GM18951 (cell line): Measurements from ENCODE around the gene NME7.
"Not testable (repeated sequence)": the region's sequence is repeated elsewhere in the genome, so short reads cannot be mapped to it uniquely, and the experiment has no call there.

Source experiments
- POLR2A ChIP-seq: IDR thresholded peaks from 4 replicates; pipeline ENCODE4 v1.6.1; 2011; ENCODE audit warnings: mild to moderate bottlenecking; ENCODE audit not compliant: insufficient read length, insufficient read depth; ENCODE audit errors: extremely low read depth
- in situ Hi-C: fragments of 300-500 bp; cut with MboI; formaldehyde crosslinking; loops from one replicate; pipeline ENCODE4 v1.12.0; 2022; ENCODE audit warnings: low sequenced_read_pairs, mixed read lengths, inconsistent platforms; ENCODE audit not compliant: unreplicated experiment

NME7 gene

GRCh38 chr1:169363046-169363730, 4.4 kb downstream of the NME7 start:
- no peak for TF ChIP-seq POLR2A

GRCh38 chr1:169361281-169361680, 6.3 kb downstream of the NME7 start:
- no peak for TF ChIP-seq POLR2A
- in situ Hi-C loops: no loop called here

More at GRCh38 chr1:169363046-169363730, 4.4 kb downstream of the NME7 start:
- in situ Hi-C loops: no loop called here

- in situ Hi-C loops: no loop called here
- TF ChIP-seq POLR2A: no peak
Measured at GRCh38 chr1:169360415-169360814, 7.2 kb downstream of the NME7 start.

- in situ Hi-C loops: no loop called here
Measured at GRCh38 chr1:169348383-169349036, 19.1 kb downstream of the NME7 start.

GRCh38 chr1:169347688-169348382, 19.8 kb downstream of the NME7 start:
- TF ChIP-seq POLR2A: no peak
- in situ Hi-C loops: no loop called here

More at GRCh38 chr1:169348383-169349036, 19.1 kb downstream of the NME7 start:
- no peak for TF ChIP-seq POLR2A

- in situ Hi-C loops: no loop called here
- no peak for TF ChIP-seq POLR2A
Measured at GRCh38 chr1:169346036-169346589, 21.5 kb downstream of the NME7 start.

GRCh38 chr1:169345511-169345910, 22.1 kb downstream of the NME7 start:
- in situ Hi-C loops: no loop called here

GRCh38 chr1:169342096-169342495, 25.5 kb downstream of the NME7 start:
- in situ Hi-C loops: not testable (repeated sequence)

More at GRCh38 chr1:169345511-169345910, 22.1 kb downstream of the NME7 start:
- no peak for TF ChIP-seq POLR2A

- no peak for TF ChIP-seq POLR2A
- in situ Hi-C loops: no loop called here
Measured at GRCh38 chr1:169340882-169341281, 26.7 kb downstream of the NME7 start.

GRCh38 chr1:169339773-169340172, 27.8 kb downstream of the NME7 start:
- no peak for TF ChIP-seq POLR2A
- in situ Hi-C loops: no loop called here

- in situ Hi-C loops: no loop called here
- no peak for TF ChIP-seq POLR2A
Measured at GRCh38 chr1:169338617-169339016, 29.0 kb downstream of the NME7 start.

- in situ Hi-C loops: not testable (repeated sequence)
Measured at GRCh38 chr1:169336947-169337715, 30.5 kb downstream of the NME7 start.

GRCh38 chr1:169334727-169335126, 32.9 kb downstream of the NME7 start:
- in situ Hi-C loops: not testable (repeated sequence)
